AG04449 (cell line): ENCODE measurements around the gene HHATL.

Experiments
- CTCF ChIA-PET: fragments of 350-600 bp; formaldehyde crosslinking; extraction: SDS; loops from one replicate; lab custom pipeline; 2021; ENCODE audit warnings: antibody characterized with exemption; lab: Yijun Ruan, JAX
- POLR2A ChIA-PET: fragments of 400-600, 350-600 bp; formaldehyde crosslinking; extraction: SDS; loops from one replicate; lab custom pipeline; 2020; ENCODE audit warnings: antibody characterized with exemption, inconsistent platforms; lab: Yijun Ruan, JAX
- DNase-seq: peaks from one replicate; pipeline ENCODE4 v3.0.0-alpha.2; 2010; ENCODE audit warnings: low read depth, low spot score
- H3K4me3 ChIP-seq: 2 replicates; pipeline ENCODE4 v1.5.1; 2011; ENCODE audit warnings: low read depth, mild to moderate bottlenecking, control low read depth, low read length
- CTCF ChIP-seq: IDR thresholded peaks from one replicate; pipeline ENCODE4 v1.5.1; 2011; ENCODE audit warnings: mild to moderate bottlenecking, moderate library complexity, low read length, control low read depth, inconsistent platforms; ENCODE audit not compliant: insufficient read depth; ENCODE audit errors: missing control alignments

Gene HHATL

GRCh38 chr3:42647821-42648459 is 54.7 kb downstream of the HHATL start:
- TF ChIP-seq CTCF, result no peak
- DNase-seq, result no peak
- ChIA-PET POLR2A (interaction anchor here (1.2 kb wide), 1 partner anchor 21 kb away, joined by 3 read pairs; no protein-coding TSS in a partner anchor), CTCF (interaction anchor here (0.7 to 1.0 kb wide), 4 partner anchors 14 to 102 kb away, joined by 3 read pairs; no protein-coding TSS in a partner anchor)
- no peak overlapping the region for H3K4me3 ChIP-seq
